ENCODE measurements around the gene GABPB2. TPM values are rescaled to one million over a fixed set of nuclear protein-coding genes. Genes with fewer than 3 reads are reported as not detected.

Gene GABPB2
- total and polyA plus RNA-seq, 2 of the 13 experiments (the other 11 are each of a cell fraction or from before 2014, with no cell fraction given): 0.09 TPM; not detected in 1

GRCh38 chr1:151165738-151166504, 95.4 kb downstream of the GABPB2 start, which contains the start of the genes LYSMD1 and SCNM1 (continued):
- TF ChIP-seq ARID5B (CRISPR knock-in tag; IDR thresholded peaks at IDR 0.05) (peak; percentile 46; the same call in 1 of the 2 replicates), ZBTB38 (CRISPR knock-in tag; IDR thresholded peaks at IDR 0.05) (0 out of 2 replicates have a peak, but pooled peaks have one; percentile 66), ZNF816 (CRISPR knock-in tag; IDR thresholded peaks at IDR 0.05; ENCODE audit: borderline replicate concordance) (peak; percentile 45; the same call in 1 of the 2 replicates), NFIC (IDR thresholded peaks at IDR 0.05; ENCODE audit: low read length) (peak; percentile 51; the same call in 1 of the 2 replicates), EHMT2 (IDR thresholded peaks at IDR 0.05; ENCODE audit: borderline replicate concordance, low read depth, low read length) (no peak), RXRA (CRISPR knock-in tag; IDR thresholded peaks at IDR 0.05) (0 out of 2 replicates have a peak, but pooled peaks have one; percentile 42), ZNF446 (CRISPR knock-in tag; IDR thresholded peaks at IDR 0.05) (no peak), FOSL1 (CRISPR knock-in tag; IDR thresholded peaks at IDR 0.05; ENCODE audit: borderline replicate concordance) (no peak), ZNF501 (CRISPR knock-in tag; IDR thresholded peaks at IDR 0.05) (peak; percentile 94), RBFOX2 (IDR thresholded peaks at IDR 0.05; ENCODE audit: low read depth, low read length) (no peak), RFX3 (CRISPR knock-in tag; IDR thresholded peaks at IDR 0.05) (no peak), SNAPC4 (CRISPR knock-in tag; IDR thresholded peaks at IDR 0.05) (peak; percentile 61; the same call in 1 of the 2 replicates), ZNF224 (CRISPR knock-in tag; IDR thresholded peaks at IDR 0.05) (peak; percentile 72; the same call in 1 of the 2 replicates), MED1 (CRISPR knock-in tag; IDR thresholded peaks at IDR 0.05) (peak; percentile 71), NFYC (CRISPR knock-in tag; IDR thresholded peaks at IDR 0.05) (peak; percentile 39; the same call in 1 of the 2 replicates), ZNF205 (CRISPR knock-in tag; IDR thresholded peaks at IDR 0.05) (peak; percentile 77; the same call in 1 of the 2 replicates), GMEB1 (CRISPR knock-in tag; IDR thresholded peaks at IDR 0.05; ENCODE audit: borderline replicate concordance) (peak; percentile 95), YEATS4 (CRISPR knock-in tag; IDR thresholded peaks at IDR 0.05; ENCODE audit: borderline replicate concordance) (peak; percentile 73), RBM22 (optimal IDR thresholded peaks at IDR 0.05; ENCODE audit: low read length) (no peak), ZNF7 (CRISPR knock-in tag; IDR thresholded peaks at IDR 0.05) (no peak)
